ENCODE data around the gene U2AF1L4.

The U2AF1L4 gene

GRCh38 chr19:35718345-35719041, 26.7 kb downstream of the U2AF1L4 start:
- TF ChIP-seq, protein P1, sequence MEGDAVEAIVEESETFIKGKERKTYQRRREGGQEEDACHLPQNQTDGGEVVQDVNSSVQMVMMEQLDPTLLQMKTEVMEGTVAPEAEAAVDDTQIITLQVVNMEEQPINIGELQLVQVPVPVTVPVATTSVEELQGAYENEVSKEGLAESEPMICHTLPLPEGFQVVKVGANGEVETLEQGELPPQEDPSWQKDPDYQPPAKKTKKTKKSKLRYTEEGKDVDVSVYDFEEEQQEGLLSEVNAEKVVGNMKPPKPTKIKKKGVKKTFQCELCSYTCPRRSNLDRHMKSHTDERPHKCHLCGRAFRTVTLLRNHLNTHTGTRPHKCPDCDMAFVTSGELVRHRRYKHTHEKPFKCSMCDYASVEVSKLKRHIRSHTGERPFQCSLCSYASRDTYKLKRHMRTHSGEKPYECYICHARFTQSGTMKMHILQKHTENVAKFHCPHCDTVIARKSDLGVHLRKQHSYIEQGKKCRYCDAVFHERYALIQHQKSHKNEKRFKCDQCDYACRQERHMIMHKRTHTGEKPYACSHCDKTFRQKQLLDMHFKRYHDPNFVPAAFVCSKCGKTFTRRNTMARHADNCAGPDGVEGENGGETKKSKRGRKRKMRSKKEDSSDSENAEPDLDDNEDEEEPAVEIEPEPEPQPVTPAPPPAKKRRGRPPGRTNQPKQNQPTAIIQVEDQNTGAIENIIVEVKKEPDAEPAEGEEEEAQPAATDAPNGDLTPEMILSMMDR (IDR thresholded peaks at IDR 0.05; ENCODE audit: low read depth, low read length, poor library complexity, severe bottlenecking): no peak
- no peak for TF ChIP-seq EZH2phosphoT487 (IDR thresholded peaks at IDR 0.05; ENCODE audit: borderline replicate concordance, low read length)
- peak overlapping the region; percentile 90 for H3K4me2 ChIP-seq (ENCODE audit: low read length)
- no peaks in the 10 kb centered on the region for H3K27me3 ChIP-seq (ENCODE audit: control insufficient read depth, low read length)
- H3K4me3 ChIP-seq (ENCODE audit: low read length): peak overlapping the region; percentile 98
- peaks cover 24% of the 10 kb centered on the region for H3K4me1 ChIP-seq (ENCODE audit: control insufficient read depth, low read length)
- H3K79me2 ChIP-seq (ENCODE audit: control insufficient read depth, low read length): peaks cover 43% of the 10 kb centered on the region
- peak overlapping the region; percentile 48; the same call in 1 of the 2 replicates for H3K27ac ChIP-seq (ENCODE audit: low read depth, low read length)
- peaks cover 35% of the 10 kb centered on the region for H3K36me3 ChIP-seq (ENCODE audit: control insufficient read depth, low read length)
- peaks cover 10% of the 10 kb centered on the region; the same call in 1 of the 2 replicates for H4K20me1 ChIP-seq (ENCODE audit: control insufficient read depth, insufficient read depth, low read depth, low read length)
- H3K9me2 ChIP-seq (replicated peaks; ENCODE audit: control insufficient read depth, low read length): no peaks in the 10 kb centered on the region
- no peaks in the 10 kb centered on the region for H3K9me3 ChIP-seq (ENCODE audit: control insufficient read depth, insufficient read depth, low read length)
- H3F3A ChIP-seq (ENCODE audit: control insufficient read depth, insufficient read depth): no peaks in the 10 kb centered on the region

- no peaks in the 10 kb centered on the region for H3K27me3 ChIP-seq (ENCODE audit: control insufficient read depth, low read length)
- no peaks in the 10 kb centered on the region for H3K9me3 ChIP-seq (ENCODE audit: control insufficient read depth, insufficient read depth, low read length)
- H3K27ac ChIP-seq (ENCODE audit: low read depth, low read length): peak within 1 kb of the TSS; percentile 48; the same call in 1 of the 2 replicates
- H3K4me1 ChIP-seq (ENCODE audit: control insufficient read depth, low read length): peaks cover 28% of the 10 kb centered on the region
- H3K79me2 ChIP-seq (ENCODE audit: control insufficient read depth, low read length): peaks cover 43% of the 10 kb centered on the region
- H3F3A ChIP-seq (ENCODE audit: control insufficient read depth, insufficient read depth): no peaks in the 10 kb centered on the region
- TF ChIP-seq EZH2phosphoT487 (IDR thresholded peaks at IDR 0.05; ENCODE audit: borderline replicate concordance, low read length): no peak
- TF ChIP-seq, protein P1 (IDR thresholded peaks at IDR 0.05; ENCODE audit: low read depth, low read length, poor library complexity, severe bottlenecking): no peak
- peaks cover 28% of the 10 kb centered on the region for H3K36me3 ChIP-seq (ENCODE audit: control insufficient read depth, low read length)
- H3K4me2 ChIP-seq (ENCODE audit: low read length): peak within 1 kb of the TSS; percentile 90
- peaks cover 10% of the 10 kb centered on the region; the same call in 1 of the 2 replicates for H4K20me1 ChIP-seq (ENCODE audit: control insufficient read depth, insufficient read depth, low read depth, low read length)
- H3K9me2 ChIP-seq (replicated peaks; ENCODE audit: control insufficient read depth, low read length): no peaks in the 10 kb centered on the region
- peak within 1 kb of the TSS; percentile 98 for H3K4me3 ChIP-seq (ENCODE audit: low read length)
Observed at GRCh38 chr19:35717665-35718344, 27.4 kb downstream of the U2AF1L4 start, which contains the start of gene KMT2B. Gene KMT2B (plus strand): TSS chr19:35718003. CDS start chr19:35718019, 16 bp downstream.

- peaks cover 35% of the 10 kb centered on the region for H3K4me1 ChIP-seq (ENCODE audit: control insufficient read depth, low read length)
- H3K27ac ChIP-seq (ENCODE audit: low read depth, low read length): peak overlapping the region; percentile 9; the same call in 1 of the 2 replicates
- H3K9me3 ChIP-seq (ENCODE audit: control insufficient read depth, insufficient read depth, low read length): no peaks in the 10 kb centered on the region
- TF ChIP-seq, protein P1 (IDR thresholded peaks at IDR 0.05; ENCODE audit: low read depth, low read length, poor library complexity, severe bottlenecking): peak; percentile 99
- no peak for TF ChIP-seq EZH2phosphoT487 (IDR thresholded peaks at IDR 0.05; ENCODE audit: borderline replicate concordance, low read length)
- peaks cover 10% of the 10 kb centered on the region; the same call in 1 of the 2 replicates for H4K20me1 ChIP-seq (ENCODE audit: control insufficient read depth, insufficient read depth, low read depth, low read length)
- peak overlapping the region; percentile 77 for H3K4me2 ChIP-seq (ENCODE audit: low read length)
- H3K27me3 ChIP-seq (ENCODE audit: control insufficient read depth, low read length): peaks cover 2% of the 10 kb centered on the region; the same call in 1 of the 2 replicates
- peaks cover 40% of the 10 kb centered on the region for H3K79me2 ChIP-seq (ENCODE audit: control insufficient read depth, low read length)
- no peaks in the 10 kb centered on the region for H3F3A ChIP-seq (ENCODE audit: control insufficient read depth, insufficient read depth)
- H3K4me3 ChIP-seq (ENCODE audit: low read length): peak overlapping the region; percentile 89
- H3K9me2 ChIP-seq (replicated peaks; ENCODE audit: control insufficient read depth, low read length): no peaks in the 10 kb centered on the region
- peaks cover 21% of the 10 kb centered on the region for H3K36me3 ChIP-seq (ENCODE audit: control insufficient read depth, low read length)
Observed at GRCh38 chr19:35716801-35717664, 28.2 kb downstream of the U2AF1L4 start.
